Activated T-cell treated with anti-CD3 and anti-CD28 coated beads, Interleukin-2, amount 50 U/mL, for 48 hours (primary cell): ENCODE data around the gene TRNP1.
"Not testable (repeated sequence)": the region's sequence is repeated elsewhere in the genome, so short reads cannot be mapped to it uniquely, and the experiment has no call there.

Source experiments
- DNase-seq, 2 experiments: peaks; one replicate each; pipeline ENCODE4 v3.0.0-alpha.2; 2020

TRNP1 gene

GRCh38 chr1:26993237-26994019 lies at the start of gene TRNP1:
Gene TRNP1, plus strand, starts transcription at chr1:26993692. Its CDS starts 95 bp downstream, at chr1:26993787.
- DNase-seq = peak; percentile 83 to 85

DNA sequence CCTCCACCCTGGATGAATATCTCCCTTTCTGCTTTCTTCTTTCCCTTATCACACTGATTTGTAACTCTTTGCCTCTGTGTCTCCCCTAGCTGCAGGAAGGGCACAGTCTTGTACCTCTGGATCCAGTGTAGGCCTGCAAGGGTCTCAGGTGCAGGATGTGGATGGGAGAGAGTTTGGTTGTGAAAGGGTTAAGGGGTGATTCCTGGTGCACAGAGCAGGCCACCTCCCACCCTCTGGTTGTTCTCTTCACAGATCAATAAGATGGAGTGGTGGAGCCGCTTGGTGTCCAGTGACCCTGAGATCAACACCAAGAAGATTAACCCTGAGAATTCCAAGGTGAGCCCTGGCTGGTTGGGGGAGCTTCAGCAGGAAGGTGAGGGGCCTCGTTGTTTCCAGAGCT lies 48.4 kb upstream of the TRNP1 start:
- DNase-seq = no peak

- DNase-seq = no peak
Observed at GRCh38 chr1:26945728-26946127, 47.8 kb upstream of the TRNP1 start.

DNA sequence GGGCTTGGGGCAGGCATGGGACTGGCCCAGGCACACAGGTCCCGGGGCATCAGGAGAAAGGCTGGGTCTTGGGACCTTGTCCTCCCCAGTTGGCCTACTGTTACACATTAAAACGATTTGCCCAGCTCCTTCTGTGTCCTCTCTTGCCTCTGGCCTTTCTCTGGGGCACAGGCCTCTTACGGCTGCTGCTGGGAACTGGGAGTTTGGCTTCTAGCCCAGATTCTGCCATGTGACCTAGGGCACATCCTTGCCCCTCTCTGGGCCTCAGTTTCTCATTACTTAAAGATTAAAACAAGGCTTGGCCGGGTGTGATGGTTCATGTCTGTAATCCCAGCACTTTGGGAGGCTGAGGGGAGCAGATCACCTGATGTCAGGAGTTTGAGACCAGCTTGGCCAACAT lies 47.2 kb upstream of the TRNP1 start:
- DNase-seq = no peak

DNA sequence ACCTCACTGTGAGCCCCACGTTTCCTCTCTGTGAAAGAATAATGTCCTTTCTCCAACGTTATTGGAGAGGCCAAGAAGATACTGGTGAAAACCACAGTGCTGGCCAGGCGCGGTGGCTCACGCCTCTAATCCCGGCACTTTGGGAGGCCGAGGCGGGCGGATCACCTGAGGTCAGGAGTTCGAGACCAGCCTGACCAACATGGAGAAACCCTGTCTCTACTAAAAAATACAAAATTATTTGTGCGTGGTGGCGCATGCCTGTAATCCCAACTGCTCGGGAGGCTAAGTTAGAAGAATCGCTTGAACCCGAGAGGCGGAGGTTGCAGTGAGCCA lies 44.8 kb upstream of the TRNP1 start:
- not testable (repeated sequence) for DNase-seq

DNA sequence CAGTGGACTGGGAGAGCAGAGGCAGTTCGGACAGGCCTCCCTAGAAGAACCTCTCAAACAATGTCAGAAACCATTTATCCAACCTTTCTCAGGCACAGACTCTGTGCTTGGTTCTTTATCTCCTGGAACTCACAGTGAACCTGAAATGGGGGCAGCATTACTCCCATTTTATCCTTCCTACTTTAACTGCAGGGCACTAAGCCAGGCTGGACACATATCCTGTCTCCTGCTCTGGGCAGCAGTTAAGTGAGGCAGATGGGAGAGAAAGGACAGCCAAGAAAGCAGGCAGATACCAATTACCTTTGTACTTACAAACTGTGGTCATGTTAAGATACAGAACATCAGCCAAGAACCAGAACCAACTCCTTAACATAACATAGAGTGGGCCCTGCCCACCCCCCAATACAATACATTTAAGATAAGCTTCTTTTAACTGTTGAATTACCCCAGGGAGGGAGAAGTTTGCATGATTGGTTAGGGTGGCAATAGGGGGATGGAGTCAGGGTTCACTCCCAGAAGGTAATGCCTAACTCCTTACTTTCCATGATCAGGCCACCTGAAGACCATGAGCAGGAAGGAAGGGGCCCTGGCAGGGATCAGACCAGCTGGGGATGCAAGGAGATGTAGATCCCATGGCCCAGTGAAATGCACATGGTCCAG lies 44.1 kb upstream of the TRNP1 start:
- DNase-seq = no peak

- no peak for DNase-seq
Observed at GRCh38 chr1:26949926-26950319, 43.6 kb upstream of the TRNP1 start.

GRCh38 chr1:26950602-26951001 lies 42.9 kb upstream of the TRNP1 start:
- DNase-seq = no peak

GRCh38 chr1:26951216-26951615 lies 42.3 kb upstream of the TRNP1 start:
- DNase-seq = no peak

- no peak for DNase-seq
Observed at GRCh38 chr1:26951821-26952497, 41.5 kb upstream of the TRNP1 start.

GRCh38 chr1:26953374-26953773 lies 40.1 kb upstream of the TRNP1 start:
- DNase-seq = no peak

GRCh38 chr1:26956321-26956720 lies 37.2 kb upstream of the TRNP1 start:
- DNase-seq = no peak

- no peak for DNase-seq
Observed at GRCh38 chr1:26957306-26957705, 36.2 kb upstream of the TRNP1 start.

DNA sequence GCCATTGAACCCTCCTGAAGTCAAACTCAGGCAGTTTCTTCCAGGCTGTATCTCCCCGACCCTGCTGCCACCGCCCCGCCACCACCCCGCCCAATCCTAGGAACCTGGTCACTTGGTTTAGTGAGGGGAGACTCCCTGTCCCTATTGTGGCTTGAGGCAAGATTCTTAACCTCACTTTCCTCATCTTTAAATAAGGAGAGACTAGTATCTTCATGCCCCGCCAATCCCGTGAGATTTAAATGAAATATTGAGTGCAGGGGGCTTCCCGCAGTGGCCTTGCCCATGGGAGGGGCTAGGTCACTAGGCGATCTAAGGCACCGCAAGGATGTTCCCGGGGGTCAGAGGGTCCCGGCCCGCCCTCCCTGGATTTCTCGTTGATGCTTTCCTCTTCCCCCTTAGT lies 34.2 kb upstream of the TRNP1 start:
- DNase-seq = no peak

DNA sequence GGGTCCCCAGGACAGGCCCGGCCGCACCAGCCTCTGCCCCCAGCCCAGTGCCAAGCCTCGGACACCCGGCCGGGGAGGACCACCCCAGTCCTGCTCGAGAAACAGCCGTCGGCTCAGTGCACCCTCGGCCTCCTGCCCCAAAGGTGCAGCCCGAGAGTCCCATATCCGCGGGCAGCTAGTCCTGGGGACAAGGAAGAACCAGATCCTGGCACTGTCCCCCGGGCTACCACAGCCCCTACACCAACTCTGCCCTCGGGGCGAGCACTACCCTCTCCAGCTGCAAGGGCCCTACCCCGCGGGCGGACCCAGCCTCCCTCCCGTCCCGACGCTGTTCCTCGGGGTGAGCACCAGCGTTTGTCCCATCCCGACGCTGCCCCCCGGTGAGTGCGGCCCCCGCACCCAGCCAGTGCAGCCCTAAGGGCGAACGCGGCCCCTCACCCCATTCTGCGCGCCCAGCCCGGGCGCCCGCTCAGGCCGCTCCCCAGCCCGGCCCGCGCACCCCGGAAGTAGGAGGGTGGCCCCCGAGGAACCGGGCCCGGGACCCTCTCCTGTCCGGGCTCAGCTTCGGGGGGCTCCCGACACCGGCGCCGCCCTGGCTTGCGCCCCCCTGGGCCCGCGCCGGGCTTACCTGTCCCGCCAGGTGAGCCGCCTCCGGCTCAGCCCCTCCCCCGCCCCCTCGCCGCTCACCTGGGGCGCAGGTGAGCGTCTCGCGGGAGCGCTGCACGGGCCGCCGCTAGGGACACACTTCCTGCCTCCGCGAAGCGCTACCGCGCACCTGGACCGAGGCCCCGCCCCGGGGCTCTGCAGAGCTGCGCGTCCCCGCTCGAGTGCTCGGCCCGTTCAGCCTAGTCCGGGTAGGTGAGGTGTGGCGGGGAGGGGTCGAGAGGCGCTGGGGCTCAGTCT lies 33.5 kb upstream of the TRNP1 start, which contains the start of gene KDF1:
TSS of gene KDF1 (minus strand) at position 747 of the 903 bp plus-strand sequence. CDS start 8,088 bp downstream, outside the sequence.
- peak in 1 of 2 experiments; percentile 52 for DNase-seq

DNA sequence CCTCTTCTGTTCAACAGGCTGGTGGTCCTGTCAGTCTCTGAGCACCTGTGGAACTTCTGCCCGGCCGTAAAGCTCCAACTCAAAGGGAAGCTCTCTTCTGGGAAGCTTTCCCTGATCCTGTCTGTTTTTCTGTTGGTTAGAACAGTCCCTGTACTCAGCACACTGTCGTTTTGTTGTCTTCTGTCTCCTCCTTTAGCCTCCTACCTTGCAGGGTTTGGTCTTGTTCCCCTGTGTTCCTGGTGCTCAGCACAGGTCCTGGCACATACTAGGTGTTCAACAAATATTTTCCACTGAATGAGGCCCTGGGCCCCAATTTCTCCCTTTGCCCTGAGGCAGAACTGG lies 32.9 kb upstream of the TRNP1 start:
- DNase-seq = no peak

DNA sequence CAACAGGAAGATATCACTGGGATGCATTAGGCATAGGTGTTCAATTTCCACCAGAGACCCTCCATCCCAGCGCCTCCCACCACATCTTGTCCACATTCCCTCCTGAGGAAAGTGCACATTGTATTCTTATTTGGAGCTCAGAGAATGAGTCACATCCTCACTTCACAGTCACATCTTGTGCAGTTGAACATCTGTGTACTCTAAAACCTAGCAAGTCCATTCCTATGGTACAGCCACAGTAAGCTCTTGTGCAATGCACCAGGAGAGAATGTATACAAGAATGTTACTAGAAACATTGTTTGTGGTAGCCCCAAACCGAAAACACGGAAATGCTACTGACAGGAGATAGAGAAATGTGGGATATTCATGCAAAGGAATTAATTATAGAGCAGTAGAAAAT lies 31.7 kb upstream of the TRNP1 start:
- DNase-seq = no peak

DNA sequence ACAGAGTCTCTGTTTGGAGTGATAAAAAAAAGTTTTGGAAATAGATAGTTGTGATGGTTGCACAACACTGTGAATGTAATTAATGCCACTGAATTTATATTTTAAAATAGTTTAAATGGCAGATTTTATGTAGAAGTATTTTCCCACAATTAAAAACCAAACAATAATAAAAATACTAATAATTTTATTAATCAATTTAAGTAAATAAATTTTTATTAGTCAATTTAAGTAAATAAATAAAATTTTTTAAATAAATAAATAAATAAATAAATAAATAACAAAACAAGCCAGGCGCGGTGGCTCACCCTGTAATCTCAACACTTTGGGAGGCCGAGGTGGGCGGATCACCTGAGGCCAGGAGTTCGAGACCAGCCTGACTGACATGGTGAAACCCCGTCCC lies 28.3 kb upstream of the TRNP1 start:
- DNase-seq = no peak

- DNase-seq = no peak
Observed at GRCh38 chr1:26965628-26966027, 27.9 kb upstream of the TRNP1 start.

DNA sequence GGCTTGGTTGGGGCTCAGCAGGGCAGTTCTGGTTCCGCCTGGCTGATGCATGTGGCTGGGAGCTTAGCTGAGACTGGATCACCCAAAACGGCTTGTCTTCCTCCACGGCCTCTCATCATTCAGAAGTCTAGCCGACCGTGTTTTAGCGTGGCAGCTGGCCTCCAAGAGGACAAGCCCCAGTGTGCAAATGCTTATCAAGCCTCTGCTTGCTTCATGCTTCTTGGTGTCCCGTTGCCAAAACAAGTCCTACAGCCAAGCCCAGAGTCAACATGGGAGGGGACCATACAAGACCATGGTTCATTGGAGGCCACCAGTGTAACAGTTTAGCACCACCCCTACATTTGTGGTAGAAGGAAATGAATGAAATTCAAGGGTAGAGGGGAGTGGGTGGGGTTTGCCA lies 22.7 kb upstream of the TRNP1 start:
- DNase-seq = no peak

GRCh38 chr1:26971590-26971989 lies 21.9 kb upstream of the TRNP1 start:
- no peak for DNase-seq

DNA sequence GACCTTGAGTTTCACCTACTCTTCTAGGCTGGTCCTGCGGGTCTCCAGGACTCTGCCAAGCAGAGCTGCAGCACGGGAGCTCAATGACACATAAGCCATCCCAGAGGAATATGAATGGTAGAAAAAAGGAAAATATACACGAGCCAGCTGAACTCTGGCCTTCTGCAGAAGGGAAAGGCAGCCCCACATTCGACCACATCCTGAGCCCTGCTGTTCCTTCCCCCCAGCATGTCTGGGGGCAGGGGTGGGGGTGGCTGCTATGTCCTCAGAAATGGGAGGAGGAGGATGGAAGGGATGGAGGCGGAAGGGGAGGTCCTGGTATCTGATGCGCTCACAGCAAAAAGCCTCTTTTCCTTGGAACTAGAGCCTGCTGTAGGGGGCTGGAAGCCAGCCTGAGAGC lies 21.1 kb upstream of the TRNP1 start:
- no peak for DNase-seq

- DNase-seq = no peak
Observed at GRCh38 chr1:26972821-26973220, 20.7 kb upstream of the TRNP1 start.
